ENCODE results near the gene ZNF805.

ZNF805 gene

DNA sequence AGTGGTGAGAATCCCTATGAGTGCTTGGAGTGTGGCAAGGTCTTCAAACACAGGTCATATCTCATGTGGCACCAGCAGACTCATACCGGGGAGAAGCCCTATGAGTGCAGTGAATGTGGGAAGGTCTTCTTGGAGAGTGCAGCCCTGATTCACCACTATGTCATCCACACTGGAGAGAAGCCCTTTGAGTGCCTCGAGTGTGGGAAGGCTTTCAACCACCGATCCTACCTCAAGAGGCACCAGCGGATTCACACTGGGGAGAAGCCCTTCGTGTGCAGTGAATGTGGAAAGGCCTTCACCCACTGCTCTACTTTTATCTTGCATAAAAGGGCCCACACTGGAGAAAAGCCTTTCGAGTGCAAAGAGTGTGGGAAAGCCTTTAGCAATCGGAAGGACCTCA, 28.3 kb upstream of the ZNF805 start:
- Histone ChIP-seq H3K27ac (ENCODE audit: low read depth, low read length, poor library complexity, severe bottlenecking) (no peak overlapping the region), H3K4me3 (ENCODE audit: low read depth, low read length, poor library complexity, severe bottlenecking) (no peak overlapping the region), H3K9me2 (ENCODE audit: low read depth, low read length) (no peaks in the 10 kb centered on the region), H3F3A (ENCODE audit: insufficient read depth, low read length) (no peaks in the 10 kb centered on the region; the same call in 1 of the 2 replicates), H3K36me3 (ENCODE audit: insufficient read depth, low read length) (peaks cover 75% of the 10 kb centered on the region), H3K9me3 (ENCODE audit: low read length) (no peaks in the 10 kb centered on the region; the same call in 1 of the 2 replicates), H3K4me1 (ENCODE audit: insufficient read depth, low read length, severe bottlenecking) (no peaks in the 10 kb centered on the region), H3K9ac (ENCODE audit: low read length) (no peak overlapping the region), H2AFZ (ENCODE audit: low read length) (no peak overlapping the region), H3K27me3 (ENCODE audit: insufficient read depth, low read length) (no peaks in the 10 kb centered on the region), H3K79me2 (ENCODE audit: insufficient read depth, low read length) (no peaks in the 10 kb centered on the region), H4K20me1 (ENCODE audit: insufficient read depth, low read length) (no peaks in the 10 kb centered on the region), H3K4me2 (ENCODE audit: low read length) (no peak overlapping the region)
- TF ChIP-seq, protein P1, sequence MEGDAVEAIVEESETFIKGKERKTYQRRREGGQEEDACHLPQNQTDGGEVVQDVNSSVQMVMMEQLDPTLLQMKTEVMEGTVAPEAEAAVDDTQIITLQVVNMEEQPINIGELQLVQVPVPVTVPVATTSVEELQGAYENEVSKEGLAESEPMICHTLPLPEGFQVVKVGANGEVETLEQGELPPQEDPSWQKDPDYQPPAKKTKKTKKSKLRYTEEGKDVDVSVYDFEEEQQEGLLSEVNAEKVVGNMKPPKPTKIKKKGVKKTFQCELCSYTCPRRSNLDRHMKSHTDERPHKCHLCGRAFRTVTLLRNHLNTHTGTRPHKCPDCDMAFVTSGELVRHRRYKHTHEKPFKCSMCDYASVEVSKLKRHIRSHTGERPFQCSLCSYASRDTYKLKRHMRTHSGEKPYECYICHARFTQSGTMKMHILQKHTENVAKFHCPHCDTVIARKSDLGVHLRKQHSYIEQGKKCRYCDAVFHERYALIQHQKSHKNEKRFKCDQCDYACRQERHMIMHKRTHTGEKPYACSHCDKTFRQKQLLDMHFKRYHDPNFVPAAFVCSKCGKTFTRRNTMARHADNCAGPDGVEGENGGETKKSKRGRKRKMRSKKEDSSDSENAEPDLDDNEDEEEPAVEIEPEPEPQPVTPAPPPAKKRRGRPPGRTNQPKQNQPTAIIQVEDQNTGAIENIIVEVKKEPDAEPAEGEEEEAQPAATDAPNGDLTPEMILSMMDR (IDR thresholded peaks at IDR 0.05; ENCODE audit: low read length) = no peak
- no peak for TF ChIP-seq EZH2 (IDR thresholded peaks at IDR 0.05; ENCODE audit: borderline replicate concordance, low read length)

DNA sequence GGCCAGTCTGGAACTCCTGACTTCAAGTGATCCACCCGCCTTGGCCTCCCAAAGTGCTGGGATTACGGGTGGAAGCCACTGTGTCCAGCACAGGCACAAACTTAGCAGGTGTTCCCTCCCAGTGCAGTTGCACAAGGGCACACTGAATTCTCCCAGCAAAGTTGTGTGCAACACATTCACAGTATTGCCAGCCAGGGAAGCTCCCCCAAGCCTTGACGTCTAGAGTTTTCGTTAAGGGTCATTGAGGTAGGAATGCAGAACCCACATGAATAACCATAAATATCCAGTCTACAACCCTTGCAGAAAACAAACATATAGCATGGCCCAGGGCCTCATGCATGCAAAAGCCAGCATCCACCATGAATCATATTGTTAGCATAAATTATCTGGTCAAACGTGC, 12.9 kb upstream of the ZNF805 start:
- no peak for TF ChIP-seq EZH2 (IDR thresholded peaks at IDR 0.05; ENCODE audit: borderline replicate concordance, low read length)
- TF ChIP-seq, protein P1 (IDR thresholded peaks at IDR 0.05; ENCODE audit: low read length) = no peak
- Histone ChIP-seq H3F3A (ENCODE audit: insufficient read depth, low read length) (no peaks in the 10 kb centered on the region), H3K4me1 (ENCODE audit: insufficient read depth, low read length, severe bottlenecking) (no peaks in the 10 kb centered on the region), H3K4me2 (ENCODE audit: low read length) (no peak overlapping the region), H3K79me2 (ENCODE audit: insufficient read depth, low read length) (no peaks in the 10 kb centered on the region), H2AFZ (ENCODE audit: low read length) (no peak overlapping the region), H4K20me1 (ENCODE audit: insufficient read depth, low read length) (no peaks in the 10 kb centered on the region), H3K9ac (ENCODE audit: low read length) (no peak overlapping the region), H3K4me3 (ENCODE audit: low read depth, low read length, poor library complexity, severe bottlenecking) (no peak overlapping the region), H3K27ac (ENCODE audit: low read depth, low read length, poor library complexity, severe bottlenecking) (no peak overlapping the region), H3K27me3 (ENCODE audit: insufficient read depth, low read length) (no peaks in the 10 kb centered on the region), H3K9me3 (ENCODE audit: low read length) (no peaks in the 10 kb centered on the region), H3K9me2 (ENCODE audit: low read depth, low read length) (no peaks in the 10 kb centered on the region), H3K36me3 (ENCODE audit: insufficient read depth, low read length) (no peaks in the 10 kb centered on the region)

DNA sequence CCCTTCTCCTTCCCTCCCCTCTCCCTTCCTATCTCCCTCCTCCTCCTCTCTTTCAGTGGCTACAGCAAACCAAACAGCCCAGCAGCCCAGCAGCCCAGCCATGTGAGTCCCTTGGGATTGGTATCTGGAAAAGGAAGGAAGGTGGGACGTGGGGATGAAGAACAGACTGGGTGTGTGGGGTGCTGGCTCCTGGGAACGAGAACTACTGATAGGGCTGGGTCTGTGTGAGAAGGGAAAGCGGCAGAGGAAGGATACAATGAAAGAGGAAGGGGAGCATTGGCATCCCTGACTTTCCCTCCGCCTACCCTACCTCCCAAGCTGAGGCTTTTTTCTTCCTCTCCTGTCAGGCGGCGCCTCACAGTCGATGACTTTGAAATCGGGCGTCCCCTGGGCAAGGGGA, 8.7 kb upstream of the ZNF805 start:
- Histone ChIP-seq H3K4me2 (ENCODE audit: low read length) (no peak overlapping the region), H3F3A (ENCODE audit: insufficient read depth, low read length) (no peaks in the 10 kb centered on the region), H3K9me2 (ENCODE audit: low read depth, low read length) (no peaks in the 10 kb centered on the region), H4K20me1 (ENCODE audit: insufficient read depth, low read length) (no peaks in the 10 kb centered on the region), H3K27me3 (ENCODE audit: insufficient read depth, low read length) (peaks cover 4% of the 10 kb centered on the region; the same call in 1 of the 2 replicates), H3K4me3 (ENCODE audit: low read depth, low read length, poor library complexity, severe bottlenecking) (no peak overlapping the region), H3K36me3 (ENCODE audit: insufficient read depth, low read length) (no peaks in the 10 kb centered on the region), H3K27ac (ENCODE audit: low read depth, low read length, poor library complexity, severe bottlenecking) (no peak overlapping the region), H3K9me3 (ENCODE audit: low read length) (no peaks in the 10 kb centered on the region), H3K9ac (ENCODE audit: low read length) (no peak overlapping the region), H2AFZ (ENCODE audit: low read length) (no peak overlapping the region), H3K79me2 (ENCODE audit: insufficient read depth, low read length) (no peaks in the 10 kb centered on the region), H3K4me1 (ENCODE audit: insufficient read depth, low read length, severe bottlenecking) (peaks cover 5% of the 10 kb centered on the region)
- TF ChIP-seq EZH2 (IDR thresholded peaks at IDR 0.05; ENCODE audit: borderline replicate concordance, low read length) = no peak
- TF ChIP-seq, protein P1 (IDR thresholded peaks at IDR 0.05; ENCODE audit: low read length) = no peak

Measured in OCI-LY1 (cell line).